GM18909 (cell line): ENCODE data around the gene ADRB2.
A peak's percentile ranks its signal among the peaks of the same experiment; 100 is the strongest.

Experiments
- ATAC-seq: cut with Tn5 transposase; IDR thresholded peaks from one replicate; pipeline ENCODE4 v1.9.1; 2021; ENCODE audit warnings: mild to moderate bottlenecking; ENCODE audit not compliant: unreplicated experiment, poor library complexity

Gene ADRB2

DNA sequence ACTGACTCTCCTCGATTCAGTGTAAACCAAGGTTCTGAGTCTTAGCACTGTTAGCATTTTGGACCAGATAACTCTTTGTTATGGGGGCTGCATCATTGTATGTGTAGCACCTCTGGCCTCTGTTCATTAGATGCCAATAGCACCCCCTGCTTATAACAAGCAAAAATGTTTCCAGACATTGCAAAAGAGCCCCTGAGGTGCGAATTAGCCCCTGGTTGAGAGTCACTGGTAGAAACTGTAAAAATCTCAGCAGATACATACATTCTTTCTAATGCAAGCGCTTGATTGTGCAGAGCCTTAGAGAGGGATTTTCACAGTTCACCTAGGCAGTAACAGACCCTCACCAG is 2.8 kb downstream of the ADRB2 start:
- no peak for ATAC-seq

DNA sequence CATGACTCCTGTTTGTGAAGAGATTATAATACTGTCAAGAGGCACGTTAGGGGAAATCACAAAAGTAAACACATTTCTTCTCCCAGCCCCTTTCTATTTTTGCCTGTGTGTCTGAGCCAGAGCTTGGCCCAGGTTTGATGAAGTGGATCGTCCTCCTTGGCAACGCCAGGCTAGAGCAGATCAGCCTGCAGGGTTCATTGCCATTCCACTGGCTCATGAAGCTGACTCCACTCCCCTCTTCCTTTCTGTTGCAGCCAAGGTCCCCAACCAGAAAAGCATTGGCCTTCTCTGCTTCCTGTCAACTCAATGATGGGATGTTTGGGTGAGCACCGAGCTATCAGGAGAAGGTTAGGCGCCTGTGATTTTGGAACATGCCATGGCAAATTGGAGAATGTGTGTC is 3.3 kb downstream of the ADRB2 start:
- no peak for ATAC-seq

DNA sequence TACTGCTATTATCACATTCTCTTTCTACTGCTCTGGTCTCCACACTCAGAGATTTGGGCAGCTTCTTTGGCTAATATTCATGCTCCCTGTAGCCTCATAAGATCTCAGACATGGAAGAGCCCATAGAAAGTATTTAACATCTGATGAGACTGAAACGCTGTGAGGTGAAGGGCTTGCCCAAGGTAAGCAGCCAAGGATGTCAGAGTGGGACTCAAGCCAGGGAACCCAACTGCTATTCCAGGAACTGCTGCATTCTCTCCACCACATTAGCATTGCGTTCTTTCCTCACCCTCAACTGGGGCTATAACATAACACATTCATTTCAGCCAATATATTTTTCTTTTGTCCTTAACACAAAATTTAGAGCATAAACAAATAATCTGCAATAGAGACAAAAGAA is 3.8 kb downstream of the ADRB2 start:
- no peak for ATAC-seq

DNA sequence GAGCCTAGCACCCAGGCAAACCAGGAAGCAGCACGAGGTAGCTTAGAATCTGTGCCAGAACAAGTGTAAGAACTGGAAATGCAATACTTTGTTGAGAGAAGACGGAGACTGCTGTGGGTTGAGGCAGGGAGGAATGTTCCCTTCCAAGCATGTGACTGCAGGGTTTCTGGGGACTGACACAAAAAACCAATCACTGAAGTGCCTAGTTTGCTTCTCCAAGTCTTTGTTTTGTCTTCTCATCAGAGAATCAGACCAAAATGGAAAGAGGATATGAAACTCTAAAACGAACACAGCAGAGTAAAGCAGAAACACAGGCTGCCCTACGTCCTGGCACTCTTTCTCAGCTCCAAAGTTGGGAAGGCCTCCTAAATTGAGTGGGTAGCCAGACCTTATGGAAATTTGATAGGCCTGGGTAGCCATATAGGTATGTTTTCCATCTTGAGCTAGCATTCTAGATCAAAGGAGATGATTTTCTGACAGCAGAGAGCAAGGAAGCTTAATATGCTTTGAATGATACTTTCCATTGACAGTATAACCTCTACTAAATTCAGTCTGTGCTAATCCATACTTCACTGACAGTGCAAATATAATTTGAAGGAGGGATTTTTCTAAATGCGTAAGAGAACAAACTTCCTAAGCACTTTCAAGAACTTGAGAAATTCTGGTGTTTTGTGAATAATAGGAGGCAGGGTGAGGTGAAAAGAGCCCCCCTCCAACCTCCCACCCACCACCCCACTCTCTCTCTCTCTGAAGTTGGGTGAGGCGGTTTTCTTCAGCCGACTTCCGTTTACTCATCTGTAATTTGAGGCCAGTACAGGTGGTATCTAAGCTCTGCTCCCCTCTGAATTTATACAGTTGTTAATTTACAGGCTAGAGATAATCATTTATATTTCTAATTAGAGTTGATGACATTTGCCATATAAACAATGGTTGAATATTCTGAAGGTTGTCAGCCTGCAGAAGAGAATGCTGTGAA is 5.5 kb downstream of the ADRB2 start:
- peak; percentile 88 for ATAC-seq

DNA sequence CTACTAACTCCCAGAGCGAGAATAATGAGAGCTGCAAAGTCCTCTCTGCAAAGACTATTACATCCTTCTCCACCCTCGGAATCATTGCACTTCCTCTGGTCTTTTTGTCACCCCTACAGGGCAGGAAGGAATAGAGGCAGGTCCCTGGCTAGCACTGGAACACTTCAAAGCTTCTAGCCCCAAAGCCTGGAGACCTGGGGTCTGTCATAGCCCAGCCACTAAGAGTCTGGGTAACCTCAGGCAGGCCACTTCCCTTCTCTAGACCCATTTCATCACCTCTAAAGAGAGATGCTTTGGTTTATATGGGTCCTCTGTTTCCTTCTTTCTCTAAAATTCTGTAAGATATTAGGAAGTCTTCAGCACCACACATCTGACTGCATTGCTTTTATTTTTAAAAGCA is 6.7 kb downstream of the ADRB2 start:
- ATAC-seq, result no peak

DNA sequence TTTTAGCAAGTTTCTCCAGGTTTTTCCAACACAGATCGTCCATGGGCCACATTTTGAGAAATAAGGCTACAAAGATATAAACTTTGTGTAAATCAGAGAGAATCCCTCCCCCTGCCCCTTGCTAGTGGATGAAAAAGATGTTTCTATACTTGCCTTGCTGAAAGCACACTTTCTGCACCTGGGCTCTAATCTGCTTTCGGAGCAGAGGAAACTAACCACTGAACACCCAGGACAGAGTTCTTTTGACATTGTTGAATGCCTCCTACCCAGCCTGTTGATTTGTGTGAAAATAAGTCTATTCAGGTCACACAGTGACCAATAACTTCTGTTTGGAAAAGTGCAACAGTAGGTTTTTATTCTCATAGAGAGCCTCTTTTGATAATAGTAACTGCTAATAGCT is 7.5 kb downstream of the ADRB2 start:
- ATAC-seq, result no peak

DNA sequence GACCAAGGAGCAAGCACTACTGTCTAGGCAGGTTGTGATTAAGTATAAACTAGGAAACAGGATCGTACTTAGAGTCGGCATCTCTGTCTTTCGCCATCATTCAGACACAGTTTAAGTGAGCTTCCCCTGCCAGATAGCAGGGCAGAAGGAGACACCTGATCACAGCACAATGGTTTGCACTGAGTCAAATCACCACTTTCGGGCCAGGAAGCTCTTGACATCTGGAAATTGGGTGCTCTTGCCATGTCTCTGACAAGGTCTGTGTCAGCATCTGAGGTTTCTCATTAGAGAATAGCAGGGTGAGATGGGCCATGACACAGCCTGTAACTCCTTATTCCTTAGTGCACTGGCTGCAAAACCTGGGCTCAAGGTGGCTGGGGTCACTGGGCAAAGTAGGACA is 8.3 kb downstream of the ADRB2 start:
- ATAC-seq, result peak; percentile 39

DNA sequence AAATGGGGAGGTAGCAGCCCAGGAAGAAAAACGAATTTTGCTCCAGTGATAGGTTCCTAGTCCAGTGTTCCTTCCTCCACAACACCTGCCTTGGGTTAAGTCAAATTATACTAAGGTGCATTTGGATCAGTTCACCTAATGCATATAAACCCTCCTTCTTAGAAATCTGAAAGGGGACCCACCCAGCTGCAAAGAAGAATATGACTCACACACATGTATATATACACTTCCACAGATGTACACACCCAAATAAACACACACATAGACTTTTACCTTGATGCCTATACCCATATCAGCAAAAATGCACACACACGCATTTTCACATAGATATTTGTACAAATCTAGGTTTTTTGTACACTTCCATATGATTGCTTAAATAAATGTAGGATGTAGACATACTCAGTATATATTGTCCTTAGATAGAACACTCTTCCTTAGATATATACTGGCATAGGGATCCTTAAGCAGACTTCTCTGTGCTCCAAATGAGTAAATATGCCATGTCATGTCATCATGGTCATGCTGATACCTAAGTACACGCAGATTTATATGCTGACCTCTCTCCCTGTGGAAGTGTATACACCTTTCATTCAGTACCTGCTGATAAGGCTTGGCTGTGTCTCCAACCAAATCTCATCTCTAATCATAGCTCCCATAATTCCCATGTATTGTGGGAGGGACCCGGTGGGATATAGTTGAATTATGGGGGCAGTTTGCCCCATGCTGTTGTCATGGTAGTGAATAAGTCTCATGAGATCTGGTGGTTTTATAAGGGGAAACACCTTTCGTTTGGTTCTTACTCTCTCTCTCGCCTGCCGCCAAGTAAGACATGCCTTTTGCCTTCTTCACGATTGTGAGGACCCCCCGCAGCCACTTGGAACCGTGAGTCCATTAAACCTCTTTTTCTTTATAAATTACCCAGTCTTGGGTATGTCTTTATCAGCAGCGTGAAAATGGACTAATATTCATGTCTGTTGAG is 10.2 kb downstream of the ADRB2 start:
- ATAC-seq, result no peak

DNA sequence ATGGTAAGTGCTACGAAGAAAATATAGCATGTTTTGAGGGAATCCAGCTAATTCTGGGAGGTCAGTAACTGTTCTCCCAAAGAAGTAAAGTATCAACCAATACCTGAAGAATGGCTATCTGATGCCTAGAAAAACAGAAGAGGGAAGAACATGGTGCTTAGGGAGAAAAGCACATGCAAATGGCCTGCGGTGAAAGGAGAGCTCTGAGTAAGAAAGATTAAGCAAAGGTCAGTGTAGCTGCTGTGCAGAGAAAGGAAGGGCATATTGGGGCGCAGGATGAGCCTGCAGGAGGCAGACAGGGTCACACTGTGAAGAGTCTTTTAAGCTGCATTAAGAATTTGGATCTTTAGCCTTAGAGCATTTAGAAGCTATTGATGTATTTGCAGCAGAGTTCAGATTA is 11.0 kb downstream of the ADRB2 start:
- no peak for ATAC-seq

DNA sequence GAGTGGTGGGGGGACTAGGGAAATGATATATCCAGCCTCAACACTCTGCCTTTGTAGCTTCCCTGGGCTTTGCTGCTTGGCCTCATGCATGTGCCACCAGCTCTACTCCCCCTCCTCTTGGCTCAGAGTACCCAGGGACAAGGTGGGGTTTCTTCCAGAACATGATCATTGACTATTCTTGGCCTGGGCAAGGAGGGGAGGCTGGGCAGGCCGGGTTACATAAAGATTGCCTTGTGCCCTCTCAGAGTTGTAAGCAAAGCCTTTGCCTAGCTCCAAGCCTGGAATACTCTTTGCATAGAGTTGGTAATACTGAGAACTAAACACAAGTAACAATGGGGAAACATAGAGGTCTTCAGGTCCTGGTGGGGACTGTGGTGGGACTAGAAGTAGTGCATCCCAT is 11.9 kb downstream of the ADRB2 start:
- no peak for ATAC-seq

DNA sequence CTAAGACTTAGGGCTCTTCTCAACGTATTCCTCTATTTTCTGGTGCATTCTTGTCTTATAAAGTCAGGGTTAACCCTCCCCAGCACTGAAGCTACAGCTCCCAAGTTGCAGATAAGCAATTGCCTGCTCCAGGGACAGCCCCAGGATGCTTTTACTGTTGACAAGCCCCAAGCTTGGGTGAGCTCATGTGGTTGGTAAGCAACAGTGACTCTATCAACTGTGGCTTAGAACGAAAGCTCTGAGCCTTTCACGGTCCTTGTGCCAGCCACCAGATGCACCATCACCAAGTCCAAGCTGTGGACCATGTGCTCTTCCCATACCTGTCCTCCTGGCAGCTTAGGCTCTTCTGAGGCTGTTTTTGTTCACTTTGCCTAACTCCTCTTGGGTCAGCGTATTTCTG is 13.5 kb downstream of the ADRB2 start:
- ATAC-seq, result no peak

DNA sequence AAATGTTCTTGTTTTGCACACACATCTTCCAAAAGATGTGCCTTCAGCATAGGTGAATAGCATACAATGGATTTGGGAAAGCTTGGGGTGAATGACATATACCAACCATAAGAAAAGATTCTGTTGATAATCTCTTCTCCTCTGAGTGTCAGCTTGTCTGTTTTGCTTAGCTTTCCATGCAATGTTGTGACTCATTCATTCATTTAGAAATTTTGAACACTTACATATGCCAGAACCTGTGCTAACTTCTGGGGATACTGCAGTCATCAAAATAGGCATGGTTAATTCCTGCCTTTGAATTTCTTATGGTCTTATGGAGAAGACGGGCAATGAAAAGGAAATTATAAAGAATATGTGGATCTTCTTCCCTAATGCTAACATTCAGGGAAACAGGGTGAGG is 14.1 kb downstream of the ADRB2 start:
- no peak for ATAC-seq

DNA sequence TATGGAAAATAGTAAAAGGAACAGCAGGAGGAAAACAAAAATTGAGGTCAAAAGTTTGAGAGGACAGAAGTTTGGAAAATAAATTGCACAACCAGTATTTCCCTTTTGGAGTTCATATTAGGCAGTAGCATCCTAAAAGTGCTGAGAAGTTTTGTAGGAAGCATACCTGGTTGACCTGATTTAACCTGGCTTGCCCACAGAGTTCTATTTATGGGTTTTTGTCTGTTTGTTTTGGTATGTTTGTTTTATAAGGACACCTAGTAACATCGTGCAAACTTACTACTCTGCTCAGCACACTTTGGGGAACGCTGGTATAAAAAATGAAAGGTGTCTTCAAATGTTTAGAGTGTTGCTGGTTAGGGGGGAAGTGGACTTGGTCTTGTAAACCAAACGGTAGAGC is 15.1 kb downstream of the ADRB2 start:
- ATAC-seq, result no peak

DNA sequence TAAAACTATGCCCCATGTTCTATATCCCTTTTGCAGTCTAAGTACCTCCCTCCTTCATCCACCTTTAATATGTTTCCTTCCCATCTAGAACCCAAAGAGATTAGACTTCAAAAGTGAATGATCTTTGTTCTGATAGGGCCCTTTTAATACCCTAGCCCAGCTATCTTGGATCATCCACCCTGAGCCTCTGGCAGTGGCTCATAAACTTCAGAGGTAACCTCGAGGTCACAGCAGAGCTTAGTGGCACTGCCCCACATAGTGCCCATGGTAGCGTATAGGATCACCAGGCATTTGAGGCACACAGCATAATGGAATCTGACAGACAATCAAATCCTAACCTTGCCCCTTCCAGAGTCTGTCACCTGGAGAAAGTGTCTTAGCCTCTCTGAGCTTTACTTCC is 15.8 kb downstream of the ADRB2 start:
- ATAC-seq, result no peak

DNA sequence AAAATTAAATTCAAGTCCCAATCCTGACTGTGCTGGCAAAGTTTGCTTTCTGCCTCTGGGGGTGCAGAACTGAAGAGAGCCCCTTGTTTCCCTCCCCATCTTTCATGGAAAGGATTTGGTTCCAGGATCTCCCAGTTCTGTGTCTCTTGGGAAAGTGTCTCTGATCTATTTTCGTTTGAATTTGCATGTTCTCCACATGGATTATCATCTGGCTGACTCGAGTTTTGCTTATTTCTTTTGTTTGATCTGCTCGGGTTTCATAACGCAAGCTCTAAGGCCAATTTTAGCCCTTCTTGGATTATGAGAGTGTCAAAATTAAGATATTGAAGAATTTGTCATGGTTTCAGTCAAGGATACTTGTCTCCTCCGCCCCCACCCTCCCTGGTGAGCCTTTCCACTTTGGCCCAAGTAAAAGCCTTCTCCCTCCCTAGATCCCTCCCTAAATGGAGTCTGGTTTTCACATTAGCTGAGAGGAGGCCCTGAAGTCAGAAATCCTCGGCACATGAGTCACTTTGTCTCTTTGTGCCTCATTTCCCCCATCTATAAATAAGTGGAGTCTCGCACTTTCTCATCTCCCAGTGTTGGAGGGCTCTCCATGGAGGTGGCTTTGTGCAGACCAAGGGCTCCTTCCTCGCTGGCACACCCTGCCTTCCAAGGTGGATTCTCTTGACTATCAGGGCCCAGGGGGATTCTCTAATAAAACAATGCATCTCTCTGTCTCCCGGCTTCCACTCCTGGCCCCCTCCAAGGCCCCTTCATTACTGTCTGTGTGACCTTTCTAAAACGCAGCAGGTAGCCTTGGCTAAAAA is 17.3 kb downstream of the ADRB2 start:
- no peak for ATAC-seq

DNA sequence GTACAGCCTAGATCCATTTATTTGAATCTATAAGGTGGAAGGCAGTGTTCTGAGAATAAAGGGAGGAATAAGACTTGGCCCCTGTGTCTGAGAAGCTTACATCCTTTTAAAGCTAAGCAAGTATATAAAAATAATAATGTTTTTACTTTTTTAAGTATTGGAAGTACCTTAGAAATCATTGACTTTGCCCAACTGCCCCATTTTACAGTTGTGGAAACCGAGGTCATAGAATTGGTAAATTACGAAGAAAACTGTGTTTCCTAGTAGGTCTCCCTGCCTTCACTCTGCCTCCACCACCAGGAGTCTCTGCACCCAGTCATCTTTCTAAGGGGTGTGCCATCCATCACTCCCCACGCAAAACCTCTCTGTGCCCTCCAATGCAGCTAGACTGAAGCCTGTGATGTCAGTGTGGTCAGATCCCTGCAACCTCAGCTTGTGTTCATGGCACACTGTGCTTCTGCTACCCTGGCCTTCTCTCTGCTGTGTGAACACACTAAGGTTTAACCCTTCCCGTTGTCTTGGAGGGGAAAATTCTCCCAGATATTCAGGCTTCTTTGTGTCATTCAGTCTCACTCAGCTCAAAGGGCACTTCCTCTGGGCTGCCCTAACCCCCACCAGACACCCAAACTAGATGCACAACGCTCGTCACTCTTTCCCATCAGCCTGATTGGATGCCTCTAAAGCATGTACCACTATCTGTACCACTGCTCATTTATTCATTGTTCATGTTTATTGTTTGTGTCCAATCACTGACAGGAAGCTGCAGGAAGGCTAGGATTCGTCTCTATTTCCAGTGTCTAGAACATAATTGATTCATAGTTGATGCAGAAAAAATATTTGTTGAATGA is 18.2 kb downstream of the ADRB2 start:
- ATAC-seq, result no peak

DNA sequence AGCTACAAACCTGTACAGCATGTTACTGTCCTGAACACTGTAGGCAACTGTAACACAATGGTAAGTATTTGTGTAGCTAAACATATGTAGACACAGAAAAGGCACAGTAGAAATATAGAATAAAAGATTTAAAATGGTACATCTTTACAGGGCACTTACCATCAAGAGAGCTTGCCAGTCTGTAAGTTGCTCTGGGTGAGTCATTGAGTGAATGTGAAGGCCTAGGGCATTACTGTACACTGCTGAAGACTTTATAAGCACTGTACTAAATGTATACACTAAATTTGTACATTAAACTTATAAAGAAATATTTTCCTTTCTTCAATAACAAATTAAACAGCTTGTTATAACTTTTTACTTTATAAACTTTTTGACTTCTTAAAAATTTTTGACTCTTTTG is 20.5 kb downstream of the ADRB2 start:
- ATAC-seq, result no peak

DNA sequence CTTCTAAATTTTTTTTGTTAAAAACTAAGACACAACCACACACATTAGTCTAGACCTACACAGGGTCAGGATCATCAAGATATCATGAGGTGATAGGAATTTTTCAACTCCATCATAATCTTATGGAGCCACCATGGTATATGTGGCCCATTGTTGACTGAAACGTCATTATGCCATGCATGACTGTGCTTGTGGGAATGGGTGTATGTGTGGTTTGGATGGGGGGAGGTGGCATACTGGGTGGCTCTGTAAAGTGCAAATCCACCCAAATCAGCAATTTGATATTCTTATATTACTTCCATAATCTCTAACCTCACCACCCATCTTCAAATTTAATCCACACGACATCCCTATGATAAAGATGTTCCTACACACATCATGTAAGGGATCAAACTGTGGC is 21.0 kb downstream of the ADRB2 start:
- no peak for ATAC-seq

DNA sequence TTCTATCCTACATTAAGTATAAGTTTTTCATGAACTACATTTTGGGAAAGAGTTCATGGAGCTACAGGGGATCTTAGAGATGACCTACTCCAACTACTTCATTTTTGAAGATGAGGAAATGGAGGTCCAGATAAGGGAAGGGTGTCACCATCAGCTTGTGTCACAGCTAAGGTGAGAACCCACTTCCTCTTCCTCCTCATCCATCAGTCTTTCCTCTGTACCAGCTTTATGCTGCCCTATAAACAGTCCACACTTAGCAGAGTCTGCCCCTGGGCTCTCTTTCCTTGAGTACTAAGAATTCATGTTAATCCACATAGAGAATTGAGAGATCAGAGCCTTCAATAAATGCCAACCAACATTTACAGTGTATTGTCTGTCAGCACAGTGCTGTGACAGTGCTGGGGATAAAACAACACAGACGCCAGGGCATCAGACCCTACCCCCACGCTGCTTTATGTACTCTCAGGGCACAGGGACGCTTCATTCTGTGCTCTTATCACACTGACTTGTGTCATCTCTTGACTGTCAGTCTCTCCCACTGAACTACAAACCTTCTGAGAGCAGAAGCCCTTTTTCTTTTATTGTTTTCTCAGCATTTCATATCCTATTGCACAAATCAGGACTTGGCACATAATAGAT is 22.1 kb downstream of the ADRB2 start:
- no peak for ATAC-seq
